K562 (cell line): ENCODE data around the gene CIAO3. TPM values are rescaled to one million over a fixed set of nuclear protein-coding genes. Genes with fewer than 3 reads are reported as not detected.

ENCODE experiments used
- ATF7 ChIP-seq: fragments of 450-650 bp; IDR thresholded peaks from 2 replicates; pipeline ENCODE4 v1.7.1; 2014; ENCODE audit warnings: mild to moderate bottlenecking, moderate library complexity
- CBFB ChIP-seq: sonication (generic); formaldehyde crosslinking; IDR thresholded peaks from 2 replicates; pipeline ENCODE4 v1.4.0; 2020; ENCODE audit warnings: mild to moderate bottlenecking, missing genetic modification reagents
- HNRNPLL ChIP-seq: fragments of 200-400 bp; formaldehyde crosslinking; IDR thresholded peaks from 2 replicates; pipeline ENCODE4 v1.6.1; 2017; ENCODE audit warnings: low read length, low read depth, mild to moderate bottlenecking; ENCODE audit not compliant: poor library complexity, severe bottlenecking
- KLF13 ChIP-seq: fragments of 450-650 bp; IDR thresholded peaks from 2 replicates; pipeline ENCODE4 v1.6.1; 2016; ENCODE audit warnings: missing genetic modification characterization, low read depth, mild to moderate bottlenecking, missing compliant biosample characterization, moderate library complexity, borderline replicate concordance
- NR2C1 ChIP-seq, 2 experiments: fragments of 450-650 bp; IDR thresholded peaks; 2 replicates each; pipeline ENCODE4 v1.6.1; 2017; ENCODE audit warnings: mild to moderate bottlenecking in 2 of 2, antibody characterized with exemption in 1 of 2, inconsistent platforms in 1 of 2, missing compliant biosample characterization in 1 of 2, missing genetic modification characterization in 1 of 2
- POLR2AphosphoS5 ChIP-seq: IDR thresholded peaks from 2 replicates; pipeline ENCODE4 v1.6.1; 2011; ENCODE audit warnings: mild to moderate bottlenecking, low read depth, low read length, moderate library complexity; ENCODE audit not compliant: control insufficient read depth, insufficient read depth
- TARDBP ChIP-seq: fragments of 450-650 bp; IDR thresholded peaks from 2 replicates; pipeline ENCODE4 v1.6.1; 2016
- ZBTB33 ChIP-seq: sonication (generic); formaldehyde crosslinking; IDR thresholded peaks from 2 replicates; pipeline ENCODE4 v1.8.1; 2023; ENCODE audit warnings: mild to moderate bottlenecking, missing genetic modification reagents
- ZBTB49 ChIP-seq: sonication (generic); formaldehyde crosslinking; IDR thresholded peaks from 2 replicates; pipeline ENCODE4 v1.8.0; 2022; ENCODE audit warnings: missing genetic modification reagents, mild to moderate bottlenecking, borderline replicate concordance
- ZFP91 ChIP-seq: sonication (generic); formaldehyde crosslinking; IDR thresholded peaks from 2 replicates; pipeline ENCODE4 v1.8.0; 2022; ENCODE audit warnings: mild to moderate bottlenecking, missing genetic modification reagents
- ZFX ChIP-seq: sonication (generic); formaldehyde crosslinking; IDR thresholded peaks from 2 replicates; pipeline ENCODE4 v1.8.0; 2022; ENCODE audit warnings: mild to moderate bottlenecking, missing genetic modification reagents, moderate library complexity
- ZNF140 ChIP-seq: fragments of 250-450 bp; sonication (Bioruptor Pico); IDR thresholded peaks from 2 replicates; pipeline ENCODE4 v1.8.0; 2021; ENCODE audit warnings: moderate library complexity, mild to moderate bottlenecking, inconsistent platforms
- ZNF316 ChIP-seq: fragments of 450-650 bp; IDR thresholded peaks from 2 replicates; pipeline ENCODE4 v1.6.1; 2016
- polyA plus RNA-seq, 8 experiments: library from polyadenylated mRNA; depleted of rRNA in 4 of 8; stranded (reverse) in 5 of 8; unstranded in 3 of 8; fragments of >200 nt; fragmentation: Nextera tagmentation in 2 of 8; fragmentation: Illumina TruSeq in 1 of 8; extraction: Ambion mirVana in 2 of 8; extraction: Trizol in 1 of 8; gene quantifications; 2 replicates each; pipeline versions ENCODE4 v1.2.1 to v1.2.3, GENCODE V29; 2011 to 2014; ENCODE audit warnings: inconsistent platforms in 1 of 8, missing spikeins in 1 of 8
- total RNA-seq, 7 experiments: library from RNA; depleted of rRNA in 6 of 7; stranded (reverse); fragments of >200 nt in 6 of 7; fragmentation: Illumina TruSeq in 2 of 7; extraction: Trizol in 2 of 7; gene quantifications; 2 replicates each; pipeline versions ENCODE4 v1.2.1 to v1.2.3, GENCODE V29; 2011 to 2021; ENCODE audit warnings: low replicate concordance in 1 of 7
- TF ChIP-seq, protein P1 (sequence below), 2 experiments: fragments of 150-350 bp in 1 of 2; IDR thresholded peaks; 2 replicates each; pipeline ENCODE4 v1.6.1; 2012 to 2016; ENCODE audit warnings: low read depth in 2 of 2, low read length in 2 of 2, mild to moderate bottlenecking in 1 of 2, moderate library complexity in 1 of 2
- TF ChIP-seq, protein P2 (sequence below): fragments of 450-650 bp; IDR thresholded peaks from 2 replicates; pipeline ENCODE4 v1.6.1; 2016; ENCODE audit warnings: antibody characterized with exemption

CIAO3 gene
- total and polyA plus RNA-seq, 9 of the 15 experiments (the other 6 are each of a cell fraction or from before 2014, with no cell fraction given) = 2.2 to 35.6 (median 18.7) TPM

GRCh38 chr16:695355-696089 is 45.3 kb downstream of the CIAO3 start (continued):
- peak; percentile 61; the same call in 1 of the 2 replicates for TF ChIP-seq ZFP91
- peak; percentile 96 for TF ChIP-seq HNRNPLL
- TF ChIP-seq, protein P1, sequence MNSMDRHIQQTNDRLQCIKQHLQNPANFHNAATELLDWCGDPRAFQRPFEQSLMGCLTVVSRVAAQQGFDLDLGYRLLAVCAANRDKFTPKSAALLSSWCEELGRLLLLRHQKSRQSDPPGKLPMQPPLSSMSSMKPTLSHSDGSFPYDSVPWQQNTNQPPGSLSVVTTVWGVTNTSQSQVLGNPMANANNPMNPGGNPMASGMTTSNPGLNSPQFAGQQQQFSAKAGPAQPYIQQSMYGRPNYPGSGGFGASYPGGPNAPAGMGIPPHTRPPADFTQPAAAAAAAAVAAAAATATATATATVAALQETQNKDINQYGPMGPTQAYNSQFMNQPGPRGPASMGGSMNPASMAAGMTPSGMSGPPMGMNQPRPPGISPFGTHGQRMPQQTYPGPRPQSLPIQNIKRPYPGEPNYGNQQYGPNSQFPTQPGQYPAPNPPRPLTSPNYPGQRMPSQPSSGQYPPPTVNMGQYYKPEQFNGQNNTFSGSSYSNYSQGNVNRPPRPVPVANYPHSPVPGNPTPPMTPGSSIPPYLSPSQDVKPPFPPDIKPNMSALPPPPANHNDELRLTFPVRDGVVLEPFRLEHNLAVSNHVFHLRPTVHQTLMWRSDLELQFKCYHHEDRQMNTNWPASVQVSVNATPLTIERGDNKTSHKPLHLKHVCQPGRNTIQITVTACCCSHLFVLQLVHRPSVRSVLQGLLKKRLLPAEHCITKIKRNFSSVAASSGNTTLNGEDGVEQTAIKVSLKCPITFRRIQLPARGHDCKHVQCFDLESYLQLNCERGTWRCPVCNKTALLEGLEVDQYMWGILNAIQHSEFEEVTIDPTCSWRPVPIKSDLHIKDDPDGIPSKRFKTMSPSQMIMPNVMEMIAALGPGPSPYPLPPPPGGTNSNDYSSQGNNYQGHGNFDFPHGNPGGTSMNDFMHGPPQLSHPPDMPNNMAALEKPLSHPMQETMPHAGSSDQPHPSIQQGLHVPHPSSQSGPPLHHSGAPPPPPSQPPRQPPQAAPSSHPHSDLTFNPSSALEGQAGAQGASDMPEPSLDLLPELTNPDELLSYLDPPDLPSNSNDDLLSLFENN (IDR thresholded peaks at IDR 0.05; ENCODE audit: low read depth in 2 of 2, low read length in 2 of 2) = no peak
- peak; percentile 45; the same call in 1 of the 2 replicates for TF ChIP-seq TARDBP
- peak; percentile 79 for TF ChIP-seq ZFX (CRISPR knock-in tag)
- no peak for TF ChIP-seq NR2C1 (IDR thresholded peaks at IDR 0.05)
- peak; percentile 31; the same call in 1 of the 2 replicates for TF ChIP-seq NR2C1 (tag; IDR thresholded peaks at IDR 0.05)
- no peak for TF ChIP-seq POLR2AphosphoS5
- TF ChIP-seq, protein P2, sequence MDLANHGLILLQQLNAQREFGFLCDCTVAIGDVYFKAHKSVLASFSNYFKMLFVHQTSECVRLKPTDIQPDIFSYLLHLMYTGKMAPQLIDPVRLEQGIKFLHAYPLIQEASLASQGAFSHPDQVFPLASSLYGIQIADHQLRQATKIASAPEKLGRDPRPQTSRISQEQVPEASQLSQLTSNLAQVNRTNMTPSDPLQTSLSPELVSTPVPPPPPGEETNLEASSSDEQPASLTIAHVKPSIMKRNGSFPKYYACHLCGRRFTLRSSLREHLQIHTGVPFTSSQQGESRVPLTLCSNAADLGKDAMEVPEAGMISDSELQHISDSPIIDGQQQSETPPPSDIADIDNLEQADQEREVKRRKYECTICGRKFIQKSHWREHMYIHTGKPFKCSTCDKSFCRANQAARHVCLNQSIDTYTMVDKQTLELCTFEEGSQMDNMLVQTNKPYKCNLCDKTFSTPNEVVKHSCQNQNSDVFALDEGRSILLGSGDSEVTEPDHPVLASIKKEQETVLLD = peak; percentile 74
- TF ChIP-seq ATF7 = peak; percentile 45; the same call in 1 of the 2 replicates
- TF ChIP-seq ZNF140 (CRISPR knock-in tag) = no peak
- peak; percentile 58; the same call in 1 of the 2 replicates for TF ChIP-seq ZBTB33 (CRISPR knock-in tag)
- TF ChIP-seq ZBTB49 = no peak
- TF ChIP-seq ZNF316 = peak; percentile 5; the same call in 1 of the 2 replicates
- peak; percentile 90; the same call in 1 of the 2 replicates for TF ChIP-seq CBFB (CRISPR knock-in tag)
- TF ChIP-seq KLF13 (tag) = 0 out of 2 replicates have a peak, but pooled peaks have one; percentile 7
